SH-SY5Y (cell line): Measurements from ENCODE around the gene SELENOS.

Experiments
- GATA2 ChIP-seq: IDR thresholded peaks from 2 replicates; pipeline ENCODE4 v1.6.1; 2011; ENCODE audit warnings: mild to moderate bottlenecking, low read depth, low read length
- GATA3 ChIP-seq: IDR thresholded peaks from 2 replicates; pipeline ENCODE4 v1.6.1; 2011; ENCODE audit warnings: low read depth, mild to moderate bottlenecking, low read length, moderate library complexity

Gene SELENOS

GRCh38 chr15:101272584-101272983 is 4.7 kb downstream of the SELENOS start:
- TF ChIP-seq GATA2 (peak; percentile 73), GATA3 (no peak)

- TF ChIP-seq GATA3 (no peak), GATA2 (no peak)
Measured at GRCh38 chr15:101269479-101270223, 7.6 kb downstream of the SELENOS start.

DNA sequence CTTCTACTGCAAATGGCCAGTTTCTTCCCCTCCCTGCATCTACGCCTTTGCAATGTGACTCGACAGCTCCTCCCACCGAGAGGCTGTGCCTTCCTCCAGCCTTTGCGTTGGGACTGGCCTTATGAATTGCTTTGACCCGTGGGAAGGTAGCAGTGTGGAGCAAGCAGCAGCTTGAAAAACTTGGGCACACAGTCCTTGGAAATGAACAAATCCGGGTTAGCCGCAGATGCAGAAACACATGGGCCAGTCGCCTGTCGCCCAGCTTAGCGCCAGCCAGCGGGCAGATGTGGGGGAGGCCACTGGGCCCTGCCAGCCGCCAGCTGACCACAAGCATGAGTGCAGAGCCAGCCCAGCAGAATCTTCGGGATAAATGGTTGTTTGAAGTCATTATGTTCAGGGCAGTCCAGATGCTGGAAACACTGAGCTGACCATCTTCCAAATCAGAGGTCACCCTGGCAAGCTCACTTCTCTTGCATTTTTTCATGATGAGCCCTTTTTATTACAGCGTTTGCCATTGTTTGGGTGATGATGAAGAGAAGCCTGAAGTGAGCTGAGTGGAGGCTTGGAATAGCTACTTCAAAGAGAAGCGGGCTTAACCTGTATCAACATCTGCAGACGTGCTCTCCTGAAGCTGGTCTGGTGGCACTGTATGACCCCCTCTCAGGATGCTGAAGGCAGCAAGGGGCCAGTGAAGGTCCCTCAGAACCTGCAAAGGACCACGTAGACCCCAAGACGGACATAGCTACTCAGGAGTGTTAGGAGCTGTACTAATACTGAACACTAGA is 9.8 kb downstream of the SELENOS start:
- TF ChIP-seq GATA2 (no peak), GATA3 (no peak)

DNA sequence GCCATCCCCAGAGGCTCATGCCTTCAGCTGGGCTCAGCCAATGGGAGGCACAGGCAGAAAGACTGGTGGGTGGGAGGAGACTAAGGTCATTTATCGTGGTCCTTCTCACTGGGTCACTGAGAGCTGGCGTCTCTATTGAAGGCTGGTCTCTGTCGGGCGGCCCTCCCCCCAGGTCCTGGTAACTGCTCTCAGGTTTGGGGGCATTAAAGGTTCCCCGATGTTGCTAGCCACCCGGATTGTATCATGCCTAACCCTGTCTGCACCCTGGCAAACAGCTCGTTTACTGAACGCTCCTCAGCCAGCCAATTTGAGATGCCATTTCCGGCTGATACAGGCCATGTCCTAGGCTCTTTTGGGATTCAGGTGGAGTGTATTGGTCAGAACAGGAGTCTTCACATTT is 10.5 kb downstream of the SELENOS start:
- TF ChIP-seq GATA2: no peak
- TF ChIP-seq GATA3: no peak

GRCh38 chr15:101266034-101266433 is 11.3 kb downstream of the SELENOS start:
- TF ChIP-seq GATA3: no peak
- no peak for TF ChIP-seq GATA2

- TF ChIP-seq GATA3 (no peak), GATA2 (no peak)
Measured at GRCh38 chr15:101264911-101265641, 12.2 kb downstream of the SELENOS start.

DNA sequence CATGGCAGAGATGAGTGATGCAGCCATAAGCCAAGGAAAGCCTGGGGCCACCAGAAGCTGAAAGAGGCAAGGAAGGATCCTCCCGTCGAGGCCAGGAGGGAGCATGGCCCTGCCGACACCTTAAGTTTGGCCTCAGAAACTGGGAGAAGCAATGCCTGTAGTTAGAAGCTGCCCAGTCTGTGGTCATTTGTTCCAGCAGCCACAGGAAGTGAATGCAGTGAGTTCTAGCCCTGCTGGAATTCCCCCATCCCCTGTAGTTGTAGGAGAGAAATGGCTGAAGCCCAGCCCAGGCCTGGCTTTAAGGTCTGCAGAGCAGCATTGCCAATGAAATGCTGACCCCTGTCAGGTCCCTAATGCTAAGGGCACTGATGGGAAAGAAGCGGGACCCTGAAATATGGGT is 13.3 kb downstream of the SELENOS start:
- no peak for TF ChIP-seq GATA2

DNA sequence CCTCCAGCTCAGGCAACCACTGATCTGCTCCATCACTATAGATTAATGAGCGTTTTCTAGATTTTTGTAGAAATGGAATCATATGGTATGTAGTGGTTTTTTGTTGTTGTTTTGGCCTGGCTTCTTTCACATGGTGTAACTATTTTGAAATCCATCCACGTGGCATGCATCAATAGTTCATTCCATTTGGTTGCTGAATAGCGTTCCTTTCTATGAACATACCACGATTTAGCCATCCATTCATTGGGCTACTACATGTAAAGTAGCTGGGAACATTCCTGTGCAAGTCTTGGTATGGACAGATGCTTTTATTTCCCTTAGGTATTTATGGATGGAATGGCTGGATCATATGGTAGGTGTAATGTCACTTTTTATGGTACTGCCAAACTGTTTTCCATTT is 14.7 kb downstream of the SELENOS start:
- no peak for TF ChIP-seq GATA2
- TF ChIP-seq GATA3: no peak

GRCh38 chr15:101258238-101259144 is 18.8 kb downstream of the SELENOS start:
- no peak for TF ChIP-seq GATA3
- TF ChIP-seq GATA2: no peak

- no peak for TF ChIP-seq GATA2
- TF ChIP-seq GATA3: no peak
Measured at GRCh38 chr15:101256757-101257156, 20.5 kb downstream of the SELENOS start.

DNA sequence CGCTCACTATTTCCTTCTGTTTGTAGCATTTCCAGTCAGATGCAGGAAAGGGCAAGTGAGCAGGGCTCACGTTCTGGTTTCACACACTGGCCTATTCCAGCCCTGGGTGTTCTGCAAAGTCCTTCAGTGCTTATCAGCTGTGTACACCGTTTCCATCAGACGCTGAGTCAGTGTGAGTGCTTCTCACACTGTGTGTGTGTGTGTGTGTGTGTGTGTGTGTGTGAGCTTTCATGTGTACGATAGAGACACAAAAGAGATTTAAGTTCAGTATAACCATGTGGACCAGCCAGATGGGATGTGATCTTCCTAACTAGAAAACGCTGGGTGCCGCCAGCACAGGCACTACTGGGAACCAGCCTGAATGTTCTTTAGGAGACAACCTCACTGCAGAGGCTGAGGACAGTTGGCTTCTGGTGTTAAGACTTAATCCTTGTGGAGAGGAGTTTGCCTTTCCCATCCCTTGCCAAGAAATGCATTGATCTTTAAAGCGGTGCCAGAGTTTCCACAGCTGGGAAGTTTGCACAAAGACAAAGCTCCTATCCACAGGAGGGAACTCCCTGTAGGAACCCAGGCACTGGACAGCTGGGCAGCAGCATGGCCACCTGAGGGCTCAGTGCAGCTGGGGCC is 21.6 kb downstream of the SELENOS start:
- TF ChIP-seq GATA2: no peak

- TF ChIP-seq GATA2 (no peak), GATA3 (no peak)
Measured at GRCh38 chr15:101255051-101255395, 22.3 kb downstream of the SELENOS start.
